AG04449 (cell line): ENCODE measurements around the gene ACOT13.
"Not testable (repeated sequence)": the region's sequence is repeated elsewhere in the genome, so short reads cannot be mapped to it uniquely, and the experiment has no call there.

Experiments used
- CTCF ChIA-PET: fragments of 350-600 bp; formaldehyde crosslinking; extraction: SDS; loops from one replicate; lab custom pipeline; 2021; ENCODE audit warnings: antibody characterized with exemption; lab: Yijun Ruan, JAX
- POLR2A ChIA-PET: fragments of 400-600, 350-600 bp; formaldehyde crosslinking; extraction: SDS; loops from one replicate; lab custom pipeline; 2020; ENCODE audit warnings: antibody characterized with exemption, inconsistent platforms; lab: Yijun Ruan, JAX
- DNase-seq: peaks from one replicate; pipeline ENCODE4 v3.0.0-alpha.2; 2010; ENCODE audit warnings: low read depth, low spot score
- H3K4me3 ChIP-seq: 2 replicates; pipeline ENCODE4 v1.5.1; 2011; ENCODE audit warnings: low read depth, mild to moderate bottlenecking, control low read depth, low read length
- TF ChIP-seq, protein P1 (sequence below): IDR thresholded peaks from one replicate; pipeline ENCODE4 v1.5.1; 2011; ENCODE audit warnings: mild to moderate bottlenecking, moderate library complexity, low read length, control low read depth, inconsistent platforms; ENCODE audit not compliant: insufficient read depth; ENCODE audit errors: missing control alignments

ACOT13 gene

DNA sequence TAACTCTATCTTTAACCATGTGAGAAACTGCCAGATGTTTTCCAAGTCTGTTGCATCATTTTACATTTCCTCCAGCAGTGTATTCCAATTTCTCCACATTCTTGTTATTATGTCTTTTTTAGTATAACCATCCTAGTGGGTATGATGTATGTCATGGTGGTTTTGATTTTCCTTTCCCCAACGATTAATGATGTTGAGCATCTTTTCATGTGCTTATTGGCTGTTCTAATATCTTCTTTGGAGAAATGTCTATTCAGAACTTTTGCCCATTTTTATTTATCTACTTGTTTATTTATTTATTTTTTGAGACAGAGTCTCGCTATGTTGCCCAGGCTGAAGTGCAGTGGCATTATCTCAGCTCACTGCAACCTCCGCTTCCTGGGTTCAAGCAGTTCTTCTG, 56.4 kb downstream of the ACOT13 start:
- ChIA-PET CTCF (no interaction called here), POLR2A (no interaction called here)
- H3K4me3 ChIP-seq = no peak overlapping the region
- DNase-seq = no peak
- TF ChIP-seq, protein P1, sequence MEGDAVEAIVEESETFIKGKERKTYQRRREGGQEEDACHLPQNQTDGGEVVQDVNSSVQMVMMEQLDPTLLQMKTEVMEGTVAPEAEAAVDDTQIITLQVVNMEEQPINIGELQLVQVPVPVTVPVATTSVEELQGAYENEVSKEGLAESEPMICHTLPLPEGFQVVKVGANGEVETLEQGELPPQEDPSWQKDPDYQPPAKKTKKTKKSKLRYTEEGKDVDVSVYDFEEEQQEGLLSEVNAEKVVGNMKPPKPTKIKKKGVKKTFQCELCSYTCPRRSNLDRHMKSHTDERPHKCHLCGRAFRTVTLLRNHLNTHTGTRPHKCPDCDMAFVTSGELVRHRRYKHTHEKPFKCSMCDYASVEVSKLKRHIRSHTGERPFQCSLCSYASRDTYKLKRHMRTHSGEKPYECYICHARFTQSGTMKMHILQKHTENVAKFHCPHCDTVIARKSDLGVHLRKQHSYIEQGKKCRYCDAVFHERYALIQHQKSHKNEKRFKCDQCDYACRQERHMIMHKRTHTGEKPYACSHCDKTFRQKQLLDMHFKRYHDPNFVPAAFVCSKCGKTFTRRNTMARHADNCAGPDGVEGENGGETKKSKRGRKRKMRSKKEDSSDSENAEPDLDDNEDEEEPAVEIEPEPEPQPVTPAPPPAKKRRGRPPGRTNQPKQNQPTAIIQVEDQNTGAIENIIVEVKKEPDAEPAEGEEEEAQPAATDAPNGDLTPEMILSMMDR = no peak

DNA sequence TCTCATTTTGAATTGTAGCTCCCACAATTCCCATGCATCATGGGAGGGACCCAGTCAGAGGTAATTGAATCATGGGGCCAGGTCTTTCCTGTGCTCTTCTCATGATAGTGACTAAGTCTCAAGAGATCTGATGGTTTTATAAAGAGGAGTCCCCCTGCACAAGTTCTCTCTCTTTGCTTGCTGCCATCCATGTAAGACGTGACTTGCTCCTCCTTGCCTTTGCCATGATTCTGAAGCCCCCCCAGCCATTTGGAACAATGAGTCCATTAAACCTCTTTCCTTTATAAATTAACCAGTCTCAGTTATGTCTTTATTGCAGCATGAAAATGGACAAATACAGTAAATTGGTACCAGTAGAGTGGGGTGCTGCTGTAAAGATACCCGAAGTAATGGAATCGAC, 63.8 kb downstream of the ACOT13 start:
- DNase-seq, H3K4me3 ChIP-seq: not testable (repeated sequence)
- POLR2A ChIA-PET = interaction anchor here (1.1 kb wide), 1 partner anchor 9 kb away, joined by 3 read pairs; no protein-coding TSS in a partner anchor
- CTCF ChIA-PET = interaction anchor here (1.7 kb wide), 1 partner anchor 340 kb away, joined by 5 read pairs; no protein-coding TSS in a partner anchor

DNA sequence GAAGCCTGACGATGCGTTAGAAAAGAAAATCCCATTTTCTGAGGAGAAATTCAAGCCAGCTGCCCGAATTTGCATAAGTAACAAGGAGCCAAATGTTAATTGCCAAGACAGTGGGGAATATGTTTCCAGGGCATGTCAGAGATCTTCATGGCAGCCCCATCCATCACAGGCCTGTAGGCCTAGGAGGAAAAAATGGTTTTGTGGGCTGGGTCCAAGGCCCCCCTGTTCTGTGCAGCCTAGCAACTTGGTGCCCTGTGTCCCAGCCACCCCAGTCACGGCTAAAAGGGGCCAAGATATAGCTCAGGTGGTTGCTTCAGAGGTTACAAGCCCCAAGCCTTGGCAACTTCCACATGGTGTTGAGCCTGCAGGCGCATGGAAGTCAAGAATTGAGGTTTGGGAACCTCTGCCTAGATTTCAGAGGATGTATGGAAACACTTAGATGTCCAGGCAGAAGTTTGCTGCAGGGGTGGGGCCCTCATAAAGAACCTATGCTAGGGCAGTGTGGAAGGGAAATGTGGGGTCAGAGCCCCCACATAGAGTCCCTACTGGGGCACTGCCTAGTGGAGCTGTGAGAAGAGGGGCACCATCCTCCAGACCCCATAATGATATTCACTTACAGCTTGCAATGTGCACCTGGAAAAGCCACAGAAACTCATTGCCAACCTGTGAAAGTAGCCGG, 64.7 kb downstream of the ACOT13 start:
- H3K4me3 ChIP-seq, DNase-seq, CTCF ChIA-PET, POLR2A ChIA-PET: not testable (repeated sequence)

DNA sequence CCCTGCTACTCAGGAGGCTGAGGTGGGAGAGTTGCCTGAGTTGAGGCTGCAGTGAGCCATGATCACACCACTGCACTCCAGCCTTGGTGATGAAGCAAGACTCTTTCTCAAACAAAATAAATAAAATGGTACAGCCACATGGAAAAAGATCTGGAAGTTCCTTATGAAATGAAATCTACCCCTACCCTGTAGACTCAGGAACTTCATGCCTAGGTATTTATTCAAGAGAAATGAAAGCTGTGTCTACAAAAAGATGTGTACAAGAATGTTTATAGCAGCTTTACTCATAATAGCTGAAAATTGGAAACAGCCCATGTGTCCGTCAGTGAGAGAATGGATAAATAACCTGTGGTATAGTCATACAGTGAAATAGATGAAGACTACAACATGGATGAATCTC, 67.3 kb downstream of the ACOT13 start:
- CTCF ChIA-PET = no interaction called here
- TF ChIP-seq, protein P1 = no peak
- POLR2A ChIA-PET = no interaction called here

DNA sequence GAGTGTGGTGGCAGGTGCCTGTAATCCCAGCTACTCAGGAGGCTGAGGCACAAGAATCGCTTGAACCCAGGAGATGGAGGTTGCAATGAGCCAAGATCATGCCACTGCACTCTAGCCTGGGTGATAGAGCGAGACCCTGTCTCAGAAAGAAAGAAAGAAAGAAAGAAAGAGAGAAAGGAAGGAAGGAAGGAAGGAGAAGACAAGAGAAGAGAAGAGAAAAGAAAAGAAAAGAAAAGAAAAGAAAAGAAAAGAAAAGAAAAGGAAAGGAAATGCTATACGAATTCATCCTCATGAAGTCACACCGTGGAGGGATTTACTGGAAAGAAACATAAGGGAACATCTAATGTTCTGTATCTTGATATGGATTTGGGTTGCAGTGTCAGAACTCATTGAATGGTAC, 67.8 kb downstream of the ACOT13 start:
- H3K4me3 ChIP-seq, DNase-seq, CTCF ChIA-PET, POLR2A ChIA-PET: not testable (repeated sequence)

More for the DNA sequence above, 67.3 kb downstream of the ACOT13 start:
- H3K4me3 ChIP-seq = no peak overlapping the region
- DNase-seq = no peak

DNA sequence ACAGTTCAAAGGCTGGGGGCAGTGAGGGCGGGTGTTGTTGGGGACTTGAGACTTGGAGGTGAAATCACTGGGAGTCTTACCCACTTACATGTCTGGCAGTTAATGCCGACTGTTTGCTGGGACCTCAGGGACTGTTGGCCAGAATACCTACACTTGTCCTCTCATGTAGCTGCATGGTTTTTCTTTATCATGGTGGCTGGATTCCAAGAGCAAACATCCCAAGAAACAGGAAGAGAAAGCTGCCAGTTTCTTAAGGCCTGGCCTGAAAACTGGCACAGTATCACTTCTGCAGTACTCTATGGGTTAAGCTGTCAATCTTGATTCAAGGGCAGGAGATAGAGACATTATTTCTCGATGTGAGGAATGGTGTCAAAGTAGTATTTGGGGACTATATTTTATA, 71.9 kb downstream of the ACOT13 start:
- H3K4me3 ChIP-seq = no peak overlapping the region
- no peak for DNase-seq
- POLR2A ChIA-PET = no interaction called here
- TF ChIP-seq, protein P1 = no peak
- CTCF ChIA-PET = interaction anchor here (1.0 kb wide), 1 partner anchor 28 kb away, joined by 3 read pairs; no protein-coding TSS in a partner anchor

DNA sequence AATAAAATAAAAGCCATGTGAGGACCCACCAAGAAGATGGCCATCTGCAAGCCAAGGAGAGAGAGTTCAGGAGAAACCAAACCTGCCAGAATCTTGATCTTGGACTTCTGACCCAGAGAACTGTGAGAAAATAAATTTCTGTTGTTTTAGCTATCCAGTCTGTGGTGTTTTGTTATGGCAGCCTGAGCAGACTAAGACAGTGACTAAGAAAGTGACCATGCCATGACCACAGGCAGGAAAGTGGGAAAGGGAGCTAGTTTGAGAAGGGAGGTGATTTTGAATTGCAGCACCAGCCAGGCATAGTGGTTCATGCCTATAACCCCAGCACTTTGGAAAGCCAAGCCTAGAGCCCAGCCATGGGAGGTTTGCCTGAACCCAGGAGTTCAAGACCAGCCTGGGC, 74.0 kb downstream of the ACOT13 start:
- H3K4me3 ChIP-seq = no peak overlapping the region
- ChIA-PET CTCF (interaction anchor here (1.3 kb wide), 1 partner anchor 19 kb away, joined by 5 read pairs; no protein-coding TSS in a partner anchor), POLR2A (interaction anchor here (1.3 kb wide), 1 partner anchor 19 kb away, joined by 7 read pairs; no protein-coding TSS in a partner anchor)
- TF ChIP-seq, protein P1 = no peak
- DNase-seq = no peak
